IMR-90 (cell line): ENCODE data around the gene RUNX2.

Experiments
- BHLHE40 ChIP-seq: fragments of 150-350 bp; IDR thresholded peaks from 2 replicates; pipeline ENCODE4 v1.6.1; 2016; ENCODE audit warnings: mild to moderate bottlenecking, low read depth, low read length
- CEBPB ChIP-seq: IDR thresholded peaks from 2 replicates; pipeline ENCODE4 v1.6.1; 2012; ENCODE audit warnings: low read depth, low read length, improper control_type of control experiment
- CHD1 ChIP-seq: IDR thresholded peaks from 2 replicates; pipeline ENCODE4 v1.6.1; 2012; ENCODE audit warnings: low read depth, low read length, improper control_type of control experiment
- FOS ChIP-seq: fragments of 150-350 bp; IDR thresholded peaks from 2 replicates; pipeline ENCODE4 v1.6.1; 2016; ENCODE audit warnings: low read depth, low read length
- MAZ ChIP-seq: IDR thresholded peaks from 2 replicates; pipeline ENCODE4 v1.6.1; 2012; ENCODE audit warnings: low read depth, mild to moderate bottlenecking, low read length, improper control_type of control experiment, moderate library complexity, borderline replicate concordance
- MXI1 ChIP-seq: IDR thresholded peaks from 2 replicates; pipeline ENCODE4 v1.6.1; 2012; ENCODE audit warnings: low read depth, mild to moderate bottlenecking, low read length, moderate library complexity, borderline replicate concordance
- NFE2L2 ChIP-seq: fragments of 150-350 bp; IDR thresholded peaks from 2 replicates; pipeline ENCODE4 v1.6.1; 2016; ENCODE audit warnings: low read depth, mild to moderate bottlenecking, low read length
- POLR2A ChIP-seq: IDR thresholded peaks from 2 replicates; pipeline ENCODE4 v1.6.1; 2012; ENCODE audit warnings: mild to moderate bottlenecking, low read depth, low read length
- RAD21 ChIP-seq: IDR thresholded peaks from 2 replicates; pipeline ENCODE4 v1.6.1; 2012; ENCODE audit warnings: low read length, improper control_type of control experiment
- RCOR1 ChIP-seq: IDR thresholded peaks from 2 replicates; pipeline ENCODE4 v1.6.1; 2012; ENCODE audit warnings: mild to moderate bottlenecking, low read length, improper control_type of control experiment; ENCODE audit not compliant: insufficient replicate concordance
- SMC3 ChIP-seq: fragments of 150-350 bp; IDR thresholded peaks from 2 replicates; pipeline ENCODE4 v1.6.1; 2016; ENCODE audit warnings: low read depth, mild to moderate bottlenecking, antibody characterized with exemption, low read length, moderate library complexity
- USF2 ChIP-seq: fragments of 150-350 bp; IDR thresholded peaks from 2 replicates; pipeline ENCODE4 v1.6.1; 2017; ENCODE audit warnings: mild to moderate bottlenecking, antibody characterized with exemption, low read length, low read depth
- TF ChIP-seq, protein P1 (sequence below): conservative IDR thresholded peaks from 2 replicates; pipeline ENCODE4 v1.5.1; 2012; ENCODE audit warnings: mild to moderate bottlenecking, low read depth, low read length, improper control_type of control experiment
- TF ChIP-seq, protein P2 (sequence below): fragments of 150-350 bp; IDR thresholded peaks from 2 replicates; pipeline ENCODE4 v1.6.1; 2016; ENCODE audit warnings: low read depth, mild to moderate bottlenecking, low read length, moderate library complexity, borderline replicate concordance

- TF ChIP-seq, protein P1, sequence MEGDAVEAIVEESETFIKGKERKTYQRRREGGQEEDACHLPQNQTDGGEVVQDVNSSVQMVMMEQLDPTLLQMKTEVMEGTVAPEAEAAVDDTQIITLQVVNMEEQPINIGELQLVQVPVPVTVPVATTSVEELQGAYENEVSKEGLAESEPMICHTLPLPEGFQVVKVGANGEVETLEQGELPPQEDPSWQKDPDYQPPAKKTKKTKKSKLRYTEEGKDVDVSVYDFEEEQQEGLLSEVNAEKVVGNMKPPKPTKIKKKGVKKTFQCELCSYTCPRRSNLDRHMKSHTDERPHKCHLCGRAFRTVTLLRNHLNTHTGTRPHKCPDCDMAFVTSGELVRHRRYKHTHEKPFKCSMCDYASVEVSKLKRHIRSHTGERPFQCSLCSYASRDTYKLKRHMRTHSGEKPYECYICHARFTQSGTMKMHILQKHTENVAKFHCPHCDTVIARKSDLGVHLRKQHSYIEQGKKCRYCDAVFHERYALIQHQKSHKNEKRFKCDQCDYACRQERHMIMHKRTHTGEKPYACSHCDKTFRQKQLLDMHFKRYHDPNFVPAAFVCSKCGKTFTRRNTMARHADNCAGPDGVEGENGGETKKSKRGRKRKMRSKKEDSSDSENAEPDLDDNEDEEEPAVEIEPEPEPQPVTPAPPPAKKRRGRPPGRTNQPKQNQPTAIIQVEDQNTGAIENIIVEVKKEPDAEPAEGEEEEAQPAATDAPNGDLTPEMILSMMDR: no peak
- no peak for TF ChIP-seq RCOR1
- TF ChIP-seq POLR2A: no peak
- no peak for TF ChIP-seq MAZ
- TF ChIP-seq MXI1: no peak
- no peak for TF ChIP-seq BHLHE40
- no peak for TF ChIP-seq RAD21
- TF ChIP-seq, protein P2, sequence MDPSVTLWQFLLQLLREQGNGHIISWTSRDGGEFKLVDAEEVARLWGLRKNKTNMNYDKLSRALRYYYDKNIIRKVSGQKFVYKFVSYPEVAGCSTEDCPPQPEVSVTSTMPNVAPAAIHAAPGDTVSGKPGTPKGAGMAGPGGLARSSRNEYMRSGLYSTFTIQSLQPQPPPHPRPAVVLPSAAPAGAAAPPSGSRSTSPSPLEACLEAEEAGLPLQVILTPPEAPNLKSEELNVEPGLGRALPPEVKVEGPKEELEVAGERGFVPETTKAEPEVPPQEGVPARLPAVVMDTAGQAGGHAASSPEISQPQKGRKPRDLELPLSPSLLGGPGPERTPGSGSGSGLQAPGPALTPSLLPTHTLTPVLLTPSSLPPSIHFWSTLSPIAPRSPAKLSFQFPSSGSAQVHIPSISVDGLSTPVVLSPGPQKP: no peak
- no peak for TF ChIP-seq FOS
- no peak for TF ChIP-seq CEBPB
- TF ChIP-seq USF2: no peak
- TF ChIP-seq NFE2L2: no peak
- TF ChIP-seq CHD1: no peak
- TF ChIP-seq SMC3: no peak
These were observed 213.8 kb downstream of the RUNX2 start for GRCh38 chr6:45541934-45542333.
